ENCODE data around the gene GPN2. TPM values are rescaled to one million over a fixed set of nuclear protein-coding genes. Genes with fewer than 3 reads are reported as not detected.
A peak's percentile ranks its signal among the peaks of the same experiment; 100 is the strongest.

GPN2 gene
- total RNA-seq, 1 experiment from 2014 or later, result 41.9 TPM

DNA sequence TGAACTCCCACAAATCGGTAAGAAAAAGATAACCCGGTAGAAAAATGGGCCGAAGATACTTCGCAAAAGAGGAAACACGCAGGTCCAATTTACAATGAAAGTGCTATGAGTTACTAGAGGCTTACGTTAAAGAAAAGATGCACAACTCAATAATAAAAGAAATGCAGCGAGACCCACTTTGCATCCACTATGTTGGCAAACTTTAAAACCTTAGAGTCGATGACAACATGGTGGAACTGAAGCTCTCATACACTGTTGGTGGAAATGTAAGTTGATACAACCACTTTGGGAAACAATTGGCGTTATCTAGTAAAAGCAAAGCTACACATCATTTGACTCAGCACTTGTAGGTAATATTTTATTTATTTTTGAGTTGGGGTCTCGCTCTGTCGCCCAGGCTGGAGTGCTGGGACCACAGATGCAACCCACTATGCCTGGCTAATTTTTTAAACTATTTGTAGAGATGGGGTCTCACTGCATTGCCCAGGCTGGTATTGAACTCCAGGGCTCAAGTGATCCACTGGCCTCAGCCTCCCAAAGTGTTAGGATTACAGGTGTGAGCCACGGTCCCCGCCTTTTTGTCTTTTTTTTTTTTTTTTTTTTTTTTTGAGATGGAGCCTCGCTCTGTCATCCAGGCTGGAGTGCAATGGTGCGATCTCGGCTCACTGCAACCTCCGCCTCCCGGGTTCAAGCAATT is 10.9 kb upstream of the GPN2 start:
- TF ChIP-seq REST (IDR thresholded peaks at IDR 0.05; ENCODE audit: insufficient read depth in 1 of 2, low read depth in 2 of 2, low read length in 1 of 2), result no peak
- no peak for TF ChIP-seq CTCF (IDR thresholded peaks at IDR 0.05)
- no peak for TF ChIP-seq POLR2AphosphoS5 (IDR thresholded peaks at IDR 0.05; ENCODE audit: low read depth, low read length)
- no peak for TF ChIP-seq SIN3A (IDR thresholded peaks at IDR 0.05; ENCODE audit: borderline replicate concordance, insufficient read depth, low read depth, low read length)
- Histone ChIP-seq H3K27me3 (ENCODE audit: control insufficient read depth, insufficient read depth, low read length) (no peaks in the 10 kb centered on the region), H3K4me3 (ENCODE audit: low read depth in 2 of 2, low read length in 2 of 2) (peak overlapping the region; percentile 97 to 100), H3K9me3 (ENCODE audit: control insufficient read depth, insufficient read depth, low read depth, low read length) (no peaks in the 10 kb centered on the region), H3K4me1 (ENCODE audit: control insufficient read depth, insufficient read depth, low read length) (peaks cover 16% of the 10 kb centered on the region), H3K27ac (ENCODE audit: low read length) (peak overlapping the region; percentile 99), H3K36me3 (ENCODE audit: control insufficient read depth, insufficient read depth, low read length) (peaks cover 7% of the 10 kb centered on the region; the same call in 1 of the 2 replicates)
- ChIA-PET POLR2A (interaction anchor here (0.5 to 0.9 kb wide), 4 partner anchors 14 to 142 kb away, joined by 3 to 7 read pairs (median 4); no protein-coding TSS in a partner anchor), CTCF (no interaction called here)
- DNase-seq (ENCODE audit: low read depth, low spot score) (no peak), ATAC-seq (no peak)
- in situ Hi-C loops (cut with HindIII; ENCODE audit: low pct_unique_long_range_greater_than_20kb, low sequenced_read_pairs), result no loop called here
- intact Hi-C loops (cut with micrococcal nuclease; ENCODE audit: unreplicated experiment), result no loop called here
- TSS peak; percentile 98 for BruUV-seq (replicated peaks)

- TSS peak; percentile 85 for BruUV-seq (replicated peaks)
- ChIA-PET CTCF (interaction anchor here (1.0 kb wide), 1 partner anchor 35 kb away, joined by 3 read pairs; no protein-coding TSS in a partner anchor), POLR2A (interaction anchor here (0.5 to 0.9 kb wide), 4 partner anchors 15 to 142 kb away, joined by 3 to 7 read pairs (median 4); no protein-coding TSS in a partner anchor)
- in situ Hi-C loops (cut with HindIII; ENCODE audit: low pct_unique_long_range_greater_than_20kb, low sequenced_read_pairs) (no loop called here), intact Hi-C loops (cut with micrococcal nuclease; ENCODE audit: unreplicated experiment) (no loop called here)
- Histone ChIP-seq H3K4me1 (ENCODE audit: control insufficient read depth, insufficient read depth, low read length) (peaks cover 17% of the 10 kb centered on the region), H3K36me3 (ENCODE audit: control insufficient read depth, insufficient read depth, low read length) (peaks cover 7% of the 10 kb centered on the region; the same call in 1 of the 2 replicates), H3K9me3 (ENCODE audit: control insufficient read depth, insufficient read depth, low read depth, low read length) (no peaks in the 10 kb centered on the region), H3K4me3 (ENCODE audit: low read depth in 2 of 2, low read length in 2 of 2) (peak within 1 kb of the TSS; percentile 97 to 100), H3K27me3 (ENCODE audit: control insufficient read depth, insufficient read depth, low read length) (no peaks in the 10 kb centered on the region), H3K27ac (ENCODE audit: low read length) (peak within 1 kb of the TSS; percentile 99)
- ATAC-seq, result peak; percentile 94
- peak; percentile 82 for DNase-seq (ENCODE audit: low read depth, low spot score)
- TF ChIP-seq POLR2AphosphoS5 (IDR thresholded peaks at IDR 0.05; ENCODE audit: low read depth, low read length) (peak; percentile 96), TCF7L2 (IDR thresholded peaks at IDR 0.05; ENCODE audit: low read depth, low read length) (no peak), REST (IDR thresholded peaks at IDR 0.05; ENCODE audit: insufficient read depth in 1 of 2, low read depth in 2 of 2, low read length in 1 of 2) (0 out of 4 replicates have a peak, but pooled peaks of 1 of the 2 experiments have one; percentile 34), SIN3A (IDR thresholded peaks at IDR 0.05; ENCODE audit: borderline replicate concordance, insufficient read depth, low read depth, low read length) (peak; percentile 98)
Measured at GRCh38 chr1:26900001-26900814, 10.1 kb upstream of the GPN2 start, which contains the start of gene GPATCH3. Gene GPATCH3 (minus strand): TSS chr1:26900467. CDS start chr1:26900442, 25 bp downstream.
